Right atrium auricular region (tissue), 2 donors: ENCODE data around the gene CPNE8. TPM values are rescaled to one million over a fixed set of nuclear protein-coding genes. Genes with fewer than 3 reads are reported as not detected.

ENCODE experiments used
- DNase-seq: peaks from one replicate; pipeline ENCODE4 v3.0.0-alpha.2; 2019; ENCODE audit warnings: low spot score
- H3K27ac ChIP-seq, 2 donors: fragments of 200-600 bp; sonication (generic); 1 replicate in 1 of 2; 2 replicates in 1 of 2; pipeline ENCODE4 v1.5.1; 2016 to 2019
- H3K27me3 ChIP-seq, 2 donors: fragments of 200-600 bp; sonication (generic); one replicate each; pipeline versions ENCODE4 v1.5.1 to v1.6.0; 2017 to 2019
- H3K36me3 ChIP-seq: fragments of 200-600 bp; sonication (generic); one replicate; pipeline ENCODE4 v1.5.1; 2016
- H3K4me1 ChIP-seq, 2 donors: fragments of 200-600 bp; sonication (generic); one replicate each; pipeline versions ENCODE4 v1.5.1 to v1.6.0; 2017 to 2019
- H3K4me3 ChIP-seq, 2 donors: fragments of 200-600 bp; sonication (generic); 1 replicate in 1 of 2; 2 replicates in 1 of 2; pipeline ENCODE4 v1.5.1; 2017 to 2019; ENCODE audit warnings: mild to moderate bottlenecking in 1 of 2, moderate library complexity in 1 of 2
- H3K9me3 ChIP-seq, 2 donors: fragments of 200-600 bp; sonication (generic); one replicate each; pipeline ENCODE4 v1.5.1; 2019
- CTCF ChIP-seq, 2 donors: fragments of 200-600 bp; sonication (generic); IDR thresholded peaks; one replicate each; pipeline ENCODE4 v1.5.1; 2019; ENCODE audit warnings: antibody characterized with exemption in 2 of 2
- total RNA-seq, 2 donors: library from RNA; depleted of rRNA; stranded (reverse); fragments of >200 nt; gene quantifications; one replicate each; pipeline ENCODE4 v1.1.0, GENCODE V29; 2016

CPNE8 gene
- total RNA-seq, 2 donors from 2014 or later, result 33.1 to 36.2 TPM

- no peak overlapping the region for H3K27ac ChIP-seq
- no peaks in the 10 kb centered on the region for H3K4me1 ChIP-seq
- H3K9me3 ChIP-seq, result peaks cover 0 to 23% of the 10 kb centered on the region in 2 donors
- no peaks in the 10 kb centered on the region for H3K36me3 ChIP-seq
- no peak for DNase-seq
- no peaks in the 10 kb centered on the region for H3K27me3 ChIP-seq
- no peak for TF ChIP-seq CTCF (IDR thresholded peaks at IDR 0.05)
- H3K4me3 ChIP-seq, result no peak overlapping the region
These were observed 120.0 kb downstream of the CPNE8 start for GRCh38 chr12:38785381-38785780.

DNA sequence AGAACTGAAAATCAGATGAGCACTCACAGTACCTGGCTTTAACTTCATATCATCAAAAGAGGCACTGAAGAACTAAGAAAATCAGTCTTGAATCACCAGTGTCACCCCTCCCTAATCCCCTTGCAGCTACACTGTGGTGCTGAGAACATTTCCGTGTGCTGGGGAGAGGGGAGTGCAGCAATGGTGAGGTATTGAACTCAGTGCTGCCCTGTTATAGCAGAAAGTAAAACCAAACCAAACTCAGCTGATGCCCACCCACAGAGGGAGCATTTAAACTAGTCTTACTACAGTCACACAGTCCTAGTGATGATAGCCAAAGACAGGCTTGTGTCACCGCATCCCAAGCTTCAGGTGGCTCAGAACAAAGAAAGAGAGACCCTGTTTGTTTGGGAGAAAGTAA, 122.1 kb downstream of the CPNE8 start:
- no peak overlapping the region for H3K4me3 ChIP-seq
- no peak for TF ChIP-seq CTCF (IDR thresholded peaks at IDR 0.05)
- H3K27me3 ChIP-seq, result no peaks in the 10 kb centered on the region
- H3K9me3 ChIP-seq, result peaks cover 0 to 13% of the 10 kb centered on the region in 2 donors
- no peak for DNase-seq
- H3K4me1 ChIP-seq, result no peaks in the 10 kb centered on the region
- H3K36me3 ChIP-seq, result no peaks in the 10 kb centered on the region
- no peak overlapping the region for H3K27ac ChIP-seq

DNA sequence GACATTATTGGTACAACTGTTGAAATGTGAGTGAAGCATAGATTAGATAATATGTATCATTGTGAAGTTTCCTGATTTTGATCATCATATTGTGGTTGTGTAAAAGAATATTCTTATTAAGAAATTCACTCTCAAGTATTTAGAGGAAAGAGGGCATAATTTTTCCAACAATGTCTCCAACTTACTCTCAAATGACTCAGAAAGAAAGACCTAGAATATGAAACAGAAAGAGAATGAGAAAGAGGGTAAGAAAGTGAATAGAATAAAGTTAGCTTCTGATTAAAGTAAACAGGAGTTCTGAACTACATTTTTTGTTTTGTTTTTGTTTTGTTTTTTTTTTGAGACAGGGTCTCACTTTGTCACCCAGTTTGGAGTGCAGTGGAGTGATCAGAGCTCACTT, 123.0 kb downstream of the CPNE8 start:
- no peak for TF ChIP-seq CTCF (IDR thresholded peaks at IDR 0.05)
- no peaks in the 10 kb centered on the region for H3K4me1 ChIP-seq
- H3K4me3 ChIP-seq, result no peak overlapping the region
- no peaks in the 10 kb centered on the region for H3K27me3 ChIP-seq
- H3K36me3 ChIP-seq, result no peaks in the 10 kb centered on the region
- DNase-seq, result no peak
- H3K27ac ChIP-seq, result no peak overlapping the region
- peaks cover 0 to 5% of the 10 kb centered on the region in 2 donors for H3K9me3 ChIP-seq

DNA sequence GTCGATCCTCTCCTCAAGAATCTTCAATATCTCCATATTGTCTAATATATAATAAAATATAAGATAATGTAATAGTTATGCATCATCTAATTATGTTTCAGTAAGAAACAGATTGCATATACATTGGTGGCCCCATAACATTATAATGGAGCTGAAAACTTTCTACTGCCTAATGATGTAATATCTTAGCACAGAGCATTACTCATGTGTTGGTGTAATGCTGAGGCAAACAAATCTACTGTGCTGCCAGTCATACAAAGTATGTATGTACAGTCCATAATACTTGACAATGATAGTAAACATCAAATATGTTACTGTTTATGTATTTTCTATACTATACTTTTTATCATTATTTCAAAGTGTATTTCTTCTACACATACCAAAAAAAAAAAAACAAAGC, 128.7 kb downstream of the CPNE8 start:
- Histone ChIP-seq H3K27me3 (no peaks in the 10 kb centered on the region), H3K36me3 (no peaks in the 10 kb centered on the region), H3K9me3 (no peaks in the 10 kb centered on the region), H3K27ac (no peak overlapping the region), H3K4me1 (no peaks in the 10 kb centered on the region), H3K4me3 (no peak overlapping the region)
- no peak for DNase-seq
- TF ChIP-seq CTCF (IDR thresholded peaks at IDR 0.05), result no peak

DNA sequence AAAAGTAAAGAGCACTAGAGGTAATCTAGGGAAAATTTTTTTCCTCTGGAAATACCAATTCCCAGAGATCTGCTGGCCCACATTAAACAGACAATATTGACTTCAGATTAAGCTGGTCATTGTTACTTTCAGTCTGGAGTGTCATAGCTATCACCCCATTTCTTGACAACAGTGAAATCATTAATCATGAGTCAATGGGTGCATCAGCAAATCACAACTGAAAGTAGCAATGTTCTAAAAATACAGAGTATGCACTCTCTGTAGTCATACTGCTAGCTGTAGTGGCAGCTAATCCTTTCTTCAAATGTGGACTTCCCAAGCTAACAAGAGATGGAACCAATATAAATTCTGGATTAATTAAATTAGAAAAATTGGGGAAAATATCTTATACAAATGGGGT, 129.9 kb downstream of the CPNE8 start:
- no peak for DNase-seq
- Histone ChIP-seq H3K4me3 (no peak overlapping the region), H3K27me3 (no peaks in the 10 kb centered on the region), H3K4me1 (no peaks in the 10 kb centered on the region), H3K9me3 (no peaks in the 10 kb centered on the region), H3K36me3 (no peaks in the 10 kb centered on the region), H3K27ac (no peak overlapping the region)
- no peak for TF ChIP-seq CTCF (IDR thresholded peaks at IDR 0.05)

DNA sequence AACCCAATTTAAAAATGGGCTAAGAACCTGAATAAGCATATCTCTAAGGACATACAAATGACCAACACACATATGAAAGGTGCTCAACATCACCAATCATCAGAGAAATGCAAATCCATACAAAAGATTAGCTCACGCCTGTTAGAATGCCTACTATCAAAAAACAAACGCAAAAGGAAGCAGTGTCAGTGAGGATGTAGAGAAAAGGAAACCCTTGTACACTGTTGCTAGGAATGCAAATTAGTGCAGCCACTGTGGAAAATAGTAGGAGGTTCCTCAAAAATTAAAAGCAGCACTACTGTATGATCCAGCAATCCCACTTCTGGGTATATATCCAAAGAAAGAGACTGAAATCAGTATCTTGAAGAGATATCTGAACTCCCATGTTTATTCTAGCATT, 133.0 kb downstream of the CPNE8 start:
- no peak for DNase-seq
- H3K4me1 ChIP-seq, result no peaks in the 10 kb centered on the region
- H3K36me3 ChIP-seq, result no peaks in the 10 kb centered on the region
- no peaks in the 10 kb centered on the region for H3K27me3 ChIP-seq
- H3K27ac ChIP-seq, result no peak overlapping the region
- no peaks in the 10 kb centered on the region for H3K9me3 ChIP-seq
- no peak for TF ChIP-seq CTCF (IDR thresholded peaks at IDR 0.05)
- no peak overlapping the region for H3K4me3 ChIP-seq
